Peyer's patch (tissue), 4 donors: Measurements from ENCODE around the gene CORO7. TPM values are rescaled to one million over a fixed set of nuclear protein-coding genes. Genes with fewer than 3 reads are reported as not detected.

ENCODE experiments used
- DNase-seq, 3 donors: peaks; one replicate each; pipeline ENCODE4 v3.0.0-alpha.2; 2017 to 2019
- H3K27ac ChIP-seq, 4 donors: fragments of 200-600 bp; sonication (generic); one replicate each; pipeline ENCODE4 v1.5.1; 2016 to 2019
- H3K27me3 ChIP-seq, 2 donors: fragments of 200-600 bp; sonication (generic); one replicate each; pipeline ENCODE4 v1.5.1; 2019
- H3K36me3 ChIP-seq, 3 donors: fragments of 200-600 bp; sonication (generic); one replicate each; pipeline ENCODE4 v1.5.1; 2016 to 2019
- H3K4me1 ChIP-seq, 4 donors: fragments of 200-600 bp; sonication (generic); one replicate each; pipeline ENCODE4 v1.5.1; 2016 to 2019
- H3K4me3 ChIP-seq, 4 donors: fragments of 200-600 bp; sonication (generic); 1 replicate in 3 of 4; 2 replicates in 1 of 4; pipeline ENCODE4 v1.5.1; 2016 to 2019; ENCODE audit warnings: mild to moderate bottlenecking in 1 of 4
- H3K9me3 ChIP-seq, 4 donors: fragments of 200-600 bp; sonication (generic); one replicate each; pipeline ENCODE4 v1.5.1; 2016 to 2019; ENCODE audit warnings: mild to moderate bottlenecking in 1 of 4
- CTCF ChIP-seq, 6 experiments: fragments of 450-650 bp in 4 of 6; fragments of 200-600 bp in 2 of 6; sonication (generic) in 1 of 6; IDR thresholded peaks; one replicate each; pipeline ENCODE4 v1.5.1; 2017 to 2019; ENCODE audit warnings: antibody characterized with exemption in 6 of 6, mild to moderate bottlenecking in 3 of 6, moderate library complexity in 1 of 6
- POLR2A ChIP-seq, 2 donors: fragments of 450-650 bp; IDR thresholded peaks; one replicate each; pipeline ENCODE4 v1.5.1; 2017; ENCODE audit warnings: antibody characterized with exemption in 2 of 2, mild to moderate bottlenecking in 2 of 2, moderate library complexity in 2 of 2
- total RNA-seq, 4 donors: library from RNA; depleted of rRNA; stranded (reverse); fragments of >200 nt; gene quantifications; one replicate each; pipeline ENCODE4 v1.1.0, GENCODE V29; 2016

The CORO7 gene
- total RNA-seq, 4 donors from 2014 or later = 73.4 to 219 (median 110) TPM

GRCh38 chr16:4389051-4389955 is 27.1 kb downstream of the CORO7 start:
- TF ChIP-seq CTCF (IDR thresholded peaks at IDR 0.05) = no peak
- peak overlapping the region in 3 of 4 donors; percentile 10 to 57 (median 47) for H3K27ac ChIP-seq

GRCh38 chr16:4388271-4389021 is 27.9 kb downstream of the CORO7 start:
- TF ChIP-seq CTCF (IDR thresholded peaks at IDR 0.05) = no peak
- TF ChIP-seq POLR2A (IDR thresholded peaks at IDR 0.05) = no peak
- H3K9me3 ChIP-seq = no peaks in the 10 kb centered on the region
- H3K4me1 ChIP-seq = peaks cover 0 to 7% (median 0%) of the 10 kb centered on the region in 4 donors
- H3K4me3 ChIP-seq = no peak overlapping the region
- H3K27ac ChIP-seq = peak overlapping the region in 3 of 4 donors; percentile 10 to 57 (median 47)
- peaks cover 0 to 87% (median 0%) of the 10 kb centered on the region in 3 donors for H3K36me3 ChIP-seq
- no peak for DNase-seq
- H3K27me3 ChIP-seq = no peaks in the 10 kb centered on the region

More at GRCh38 chr16:4389051-4389955, 27.1 kb downstream of the CORO7 start:
- H3K9me3 ChIP-seq = no peaks in the 10 kb centered on the region
- DNase-seq = no peak
- peaks cover 0 to 87% (median 0%) of the 10 kb centered on the region in 3 donors for H3K36me3 ChIP-seq
- peaks cover 0 to 7% (median 0%) of the 10 kb centered on the region in 4 donors for H3K4me1 ChIP-seq
- H3K27me3 ChIP-seq = no peaks in the 10 kb centered on the region
- H3K4me3 ChIP-seq = no peak overlapping the region

- TF ChIP-seq CTCF (IDR thresholded peaks at IDR 0.05) (no peak), POLR2A (IDR thresholded peaks at IDR 0.05) (no peak)
- H3K4me3 ChIP-seq = no peak overlapping the region
- no peaks in the 10 kb centered on the region for H3K9me3 ChIP-seq
- no peak for DNase-seq
- H3K36me3 ChIP-seq = peaks cover 0 to 90% (median 0%) of the 10 kb centered on the region in 3 donors
- H3K4me1 ChIP-seq = peaks cover 0 to 6% (median 0%) of the 10 kb centered on the region in 4 donors
- no peaks in the 10 kb centered on the region for H3K27me3 ChIP-seq
- H3K27ac ChIP-seq = peak overlapping the region in 1 of 4 donors; percentile 11
Observed at GRCh38 chr16:4387781-4388180, 28.6 kb downstream of the CORO7 start.

- H3K4me3 ChIP-seq = no peak overlapping the region
- no peak for DNase-seq
- H3K27me3 ChIP-seq = no peaks in the 10 kb centered on the region
- no peaks in the 10 kb centered on the region for H3K4me1 ChIP-seq
- no peaks in the 10 kb centered on the region for H3K9me3 ChIP-seq
- H3K36me3 ChIP-seq = peaks cover 0 to 91% (median 0%) of the 10 kb centered on the region in 3 donors
- peak overlapping the region in 2 of 4 donors; percentile 17 to 25 for H3K27ac ChIP-seq
- TF ChIP-seq POLR2A (IDR thresholded peaks at IDR 0.05) (no peak), CTCF (IDR thresholded peaks at IDR 0.05) (no peak)
Observed at GRCh38 chr16:4386951-4387565, 29.3 kb downstream of the CORO7 start.

GRCh38 chr16:4386451-4386805 is 30.0 kb downstream of the CORO7 start:
- Histone ChIP-seq H3K36me3 (peaks cover 0 to 92% (median 0%) of the 10 kb centered on the region in 3 donors), H3K4me3 (no peak overlapping the region), H3K9me3 (no peaks in the 10 kb centered on the region), H3K27me3 (no peaks in the 10 kb centered on the region), H3K4me1 (no peaks in the 10 kb centered on the region), H3K27ac (peak overlapping the region in 2 of 4 donors; percentile 2 to 17)
- TF ChIP-seq POLR2A (IDR thresholded peaks at IDR 0.05) (no peak), CTCF (IDR thresholded peaks at IDR 0.05) (no peak)
- no peak for DNase-seq
